Hepatocyte (in vitro differentiated cells): ENCODE measurements around the gene FOXL1. TPM values are rescaled to one million over a fixed set of nuclear protein-coding genes. Genes with fewer than 3 reads are reported as not detected.

Source experiments
- DNase-seq: peaks from one replicate; pipeline ENCODE4 v3.0.0-alpha.2; 2016; ENCODE audit warnings: low spot score
- H2AFZ ChIP-seq: fragments of 200-600 bp; sonication (generic); 2 replicates; pipeline ENCODE4 v1.6.0; 2016; ENCODE audit warnings: antibody characterized with exemption, mild to moderate bottlenecking
- H3K27ac ChIP-seq: fragments of 200-600 bp; sonication (generic); 2 replicates; pipeline ENCODE4 v1.5.1; 2016; ENCODE audit warnings: mild to moderate bottlenecking
- H3K27me3 ChIP-seq: fragments of 200-600 bp; sonication (generic); 2 replicates; pipeline ENCODE4 v1.6.1; 2016
- H3K36me3 ChIP-seq: fragments of 200-600 bp; sonication (generic); replicated peaks from 2 replicates; pipeline ENCODE4 v1.5.1; 2016; ENCODE audit warnings: low read depth; ENCODE audit not compliant: insufficient read depth
- H3K4me1 ChIP-seq: fragments of 200-600 bp; sonication (generic); 2 replicates; pipeline ENCODE4 v1.5.1; 2016; ENCODE audit warnings: mild to moderate bottlenecking, moderate library complexity; ENCODE audit not compliant: insufficient read depth
- H3K4me2 ChIP-seq: fragments of 200-600 bp; sonication (generic); 2 replicates; pipeline ENCODE4 v1.6.0; 2016
- H3K4me3 ChIP-seq: fragments of 200-600 bp; sonication (generic); 2 replicates; pipeline ENCODE4 v1.5.1; 2016; ENCODE audit warnings: mild to moderate bottlenecking
- H3K79me2 ChIP-seq: fragments of 200-600 bp; sonication (generic); 2 replicates; pipeline ENCODE4 v1.6.0; 2017; ENCODE audit warnings: mild to moderate bottlenecking
- H3K9me2 ChIP-seq: fragments of 200-600 bp; sonication (generic); replicated peaks from 2 replicates; pipeline ENCODE4 v1.6.0; 2017; ENCODE audit warnings: mild to moderate bottlenecking; ENCODE audit not compliant: insufficient read depth
- H3K9me3 ChIP-seq: fragments of 200-600 bp; sonication (generic); 2 replicates; pipeline ENCODE4 v1.5.1; 2016; ENCODE audit warnings: low read depth, mild to moderate bottlenecking
- H4K20me1 ChIP-seq: fragments of 200-600 bp; sonication (generic); 2 replicates; pipeline ENCODE4 v1.6.0; 2016; ENCODE audit warnings: mild to moderate bottlenecking; ENCODE audit not compliant: insufficient read depth, poor library complexity, severe bottlenecking
- CTCF ChIP-seq: fragments of 200-600 bp; sonication (generic); IDR thresholded peaks from 2 replicates; pipeline ENCODE4 v1.5.1; 2016; ENCODE audit warnings: antibody characterized with exemption, mild to moderate bottlenecking; ENCODE audit not compliant: poor library complexity
- EZH2 ChIP-seq: fragments of 200-600 bp; sonication (generic); IDR thresholded peaks from 2 replicates; pipeline ENCODE4 v1.6.1; 2016; ENCODE audit warnings: antibody characterized with exemption, mild to moderate bottlenecking, borderline replicate concordance
- EZH2phosphoT487 ChIP-seq: fragments of 200-600 bp; sonication (generic); IDR thresholded peaks from one replicate; pipeline ENCODE4 v1.6.1; 2018; ENCODE audit warnings: antibody characterized with exemption, mild to moderate bottlenecking, low read depth, moderate library complexity; ENCODE audit not compliant: unreplicated experiment, severe bottlenecking
- WGBS: methylation state at CpG from one replicate; pipeline ENCODE4 v1.1.6; 2016; ENCODE audit warnings: low lambda C conversion rate; ENCODE audit errors: missing lambda C conversion rate; 5-methylcytosine and 5-hydroxymethylcytosine counted together
- polyA plus RNA-seq: library from polyadenylated mRNA; unstranded; fragments of >200 nt; fragmentation: Nextera tagmentation; extraction: Ambion mirVana; gene quantifications from 2 replicates; pipeline ENCODE4 v1.2.1, GENCODE V29; 2016
- total RNA-seq: library from RNA; depleted of rRNA; stranded (reverse); fragments of >200 nt; gene quantifications from 2 replicates; pipeline ENCODE4 v1.2.3, GENCODE V29; 2014

FOXL1 gene
- total and polyA plus RNA-seq, 2 experiments from 2014 or later: 1.3 to 3.1 TPM

GRCh38 chr16:86566966-86567700, 11.2 kb upstream of the FOXL1 start:
- Histone ChIP-seq H3K27me3 (peaks cover 69% of the 10 kb centered on the region), H3K4me3 (no peak overlapping the region), H4K20me1 (no peaks in the 10 kb centered on the region), H2AFZ (no peak overlapping the region), H3K79me2 (no peaks in the 10 kb centered on the region), H3K36me3 (no peaks in the 10 kb centered on the region), H3K9me3 (no peaks in the 10 kb centered on the region), H3K27ac (no peak overlapping the region), H3K4me2 (peak overlapping the region; percentile 71), H3K9me2 (no peaks in the 10 kb centered on the region), H3K4me1 (peaks cover 4% of the 10 kb centered on the region)
- WGBS: 1% methylated on average over 52 of the region's 88 CpGs
- peak; percentile 40 for DNase-seq
- TF ChIP-seq CTCF: no peak

- Histone ChIP-seq H3K9me3 (no peaks in the 10 kb centered on the region), H3K9me2 (no peaks in the 10 kb centered on the region), H2AFZ (no peak overlapping the region), H3K4me1 (peaks cover 4% of the 10 kb centered on the region), H3K4me3 (no peak overlapping the region), H3K36me3 (no peaks in the 10 kb centered on the region), H4K20me1 (no peaks in the 10 kb centered on the region), H3K79me2 (no peaks in the 10 kb centered on the region), H3K27ac (no peak overlapping the region), H3K27me3 (peaks cover 77% of the 10 kb centered on the region), H3K4me2 (peak overlapping the region; percentile 71)
- TF ChIP-seq EZH2 (peak; percentile 86), EZH2phosphoT487 (peak; percentile 43), CTCF (no peak)
- WGBS: 5% methylated on average over 68 of the region's 116 CpGs
- DNase-seq: peak; percentile 26
Observed at GRCh38 chr16:86567701-86568581, 10.4 kb upstream of the FOXL1 start.

GRCh38 chr16:86568677-86569623, 9.4 kb upstream of the FOXL1 start:
- no peaks in the 10 kb centered on the region for H3K9me2 ChIP-seq
- H3K79me2 ChIP-seq: no peaks in the 10 kb centered on the region
- no peaks in the 10 kb centered on the region for H4K20me1 ChIP-seq
- H3K27me3 ChIP-seq: peaks cover 87% of the 10 kb centered on the region
- H3K4me3 ChIP-seq: no peak overlapping the region
- TF ChIP-seq CTCF: no peak
- peak; percentile 96 for TF ChIP-seq EZH2
- TF ChIP-seq EZH2phosphoT487: peak; percentile 81
- no peak for DNase-seq
- no peaks in the 10 kb centered on the region for H3K9me3 ChIP-seq
- H2AFZ ChIP-seq: no peak overlapping the region
- no peaks in the 10 kb centered on the region for H3K36me3 ChIP-seq
- H3K4me2 ChIP-seq: peak overlapping the region; percentile 16
- WGBS: 9% methylated on average over 27 of the region's 33 CpGs
- peaks cover 4% of the 10 kb centered on the region for H3K4me1 ChIP-seq
- H3K27ac ChIP-seq: no peak overlapping the region
